ENCODE measurements around the gene UBASH3A. TPM values are rescaled to one million over a fixed set of nuclear protein-coding genes. Genes with fewer than 3 reads are reported as not detected.

UBASH3A gene
- polyA plus RNA-seq, 3 donors, result not detected

GRCh38 chr21:42486531-42486930, 82.8 kb downstream of the UBASH3A start:
- no peak overlapping the region for H3K4me2 ChIP-seq (replicated peaks; ENCODE audit: extremely low read depth, low read length, poor library complexity, severe bottlenecking)
- H3K36me3 ChIP-seq (replicated peaks in 1 of 2; ENCODE audit: control insufficient read depth in 1 of 2, insufficient read depth in 2 of 2, low read length in 2 of 2), result no peaks in the 10 kb centered on the region
- no peaks in the 10 kb centered on the region for H3K27me3 ChIP-seq (ENCODE audit: control insufficient read depth in 2 of 2, insufficient read depth in 2 of 2, low read length in 2 of 2)
- H3K27ac ChIP-seq (ENCODE audit: low read depth in 1 of 2, low read length in 2 of 2), result no peak overlapping the region
- H3K4me1 ChIP-seq (ENCODE audit: control insufficient read depth in 1 of 2, insufficient read depth in 2 of 2, low read length in 2 of 2), result no peaks in the 10 kb centered on the region
- no peak overlapping the region for H3K4me3 Mint-ChIP-seq
- WGBS (ENCODE audit: insufficient coverage), result 0% methylated on average over 2 of the region's 5 CpGs
- H2AFZ ChIP-seq (ENCODE audit: insufficient read depth, low read depth, low read length, poor library complexity, severe bottlenecking), result no peak overlapping the region
- H3K9ac ChIP-seq (ENCODE audit: insufficient read depth, low read length, poor library complexity, severe bottlenecking), result no peak overlapping the region
- no peak overlapping the region for H3K4me3 ChIP-seq (replicated peaks in 1 of 3; ENCODE audit: low read depth in 2 of 3, low read length in 3 of 3)
- H3K9me3 Mint-ChIP-seq, result peaks cover 0 to 7% (median 6%) of the 10 kb centered on the region in 7 donors
- H3K79me2 ChIP-seq (ENCODE audit: insufficient read depth, low read length), result no peaks in the 10 kb centered on the region
- no peak for TF ChIP-seq CTCF (IDR thresholded peaks at IDR 0.05)
- no peaks in the 10 kb centered on the region for H3K4me1 Mint-ChIP-seq
- no peaks in the 10 kb centered on the region for H3K36me3 Mint-ChIP-seq
- H4K20me1 ChIP-seq (ENCODE audit: insufficient read depth, low read length), result no peaks in the 10 kb centered on the region
- H3K27ac Mint-ChIP-seq, result no peak overlapping the region
- no peaks in the 10 kb centered on the region for H3K9me3 ChIP-seq (replicated peaks in 1 of 2; ENCODE audit: control insufficient read depth in 1 of 2, insufficient read depth in 1 of 2, low read length in 2 of 2)
- intact Hi-C loops (cut with micrococcal nuclease), result no loop called here
- no peaks in the 10 kb centered on the region for H3K27me3 Mint-ChIP-seq (ENCODE audit: low read depth in 3 of 3)
- no peak for DNase-seq

- Mint-ChIP-seq H3K4me1 (peaks cover 5% of the 10 kb centered on the region), H3K27ac (no peak overlapping the region), H3K9me3 (peaks cover 0 to 7% (median 6%) of the 10 kb centered on the region in 7 donors), H3K4me3 (no peak overlapping the region), H3K36me3 (no peaks in the 10 kb centered on the region), H3K27me3 (ENCODE audit: low read depth in 3 of 3) (peaks cover 0 to 2% (median 0%) of the 10 kb centered on the region in 3 donors)
- no peak overlapping the region for H3K4me3 ChIP-seq (replicated peaks in 1 of 3; ENCODE audit: low read depth in 2 of 3, low read length in 3 of 3)
- WGBS (ENCODE audit: insufficient coverage), result 42% methylated on average over 2 of the region's 2 CpGs
- H3K9me3 ChIP-seq (replicated peaks in 1 of 2; ENCODE audit: control insufficient read depth in 1 of 2, insufficient read depth in 1 of 2, low read length in 2 of 2), result no peaks in the 10 kb centered on the region
- intact Hi-C loops (cut with micrococcal nuclease), result no loop called here
- TF ChIP-seq CTCF (IDR thresholded peaks at IDR 0.05), result no peak
- no peaks in the 10 kb centered on the region for H3K79me2 ChIP-seq (ENCODE audit: insufficient read depth, low read length)
- H4K20me1 ChIP-seq (ENCODE audit: insufficient read depth, low read length), result no peaks in the 10 kb centered on the region
- H2AFZ ChIP-seq (ENCODE audit: insufficient read depth, low read depth, low read length, poor library complexity, severe bottlenecking), result no peak overlapping the region
- peaks cover 0 to 3% of the 10 kb centered on the region in 2 donors for H3K27me3 ChIP-seq (ENCODE audit: control insufficient read depth in 2 of 2, insufficient read depth in 2 of 2, low read length in 2 of 2)
- no peaks in the 10 kb centered on the region for H3K36me3 ChIP-seq (replicated peaks in 1 of 2; ENCODE audit: control insufficient read depth in 1 of 2, insufficient read depth in 2 of 2, low read length in 2 of 2)
- DNase-seq, result no peak
- no peaks in the 10 kb centered on the region for H3K4me1 ChIP-seq (ENCODE audit: control insufficient read depth in 1 of 2, insufficient read depth in 2 of 2, low read length in 2 of 2)
- H3K4me2 ChIP-seq (replicated peaks; ENCODE audit: extremely low read depth, low read length, poor library complexity, severe bottlenecking), result no peak overlapping the region
- no peak overlapping the region for H3K27ac ChIP-seq (ENCODE audit: low read depth in 1 of 2, low read length in 2 of 2)
- H3K9ac ChIP-seq (ENCODE audit: insufficient read depth, low read length, poor library complexity, severe bottlenecking), result no peak overlapping the region
These were observed 85.4 kb downstream of the UBASH3A start for GRCh38 chr21:42489006-42489563.
